ENCODE measurements around the gene GABRB1.

DNA sequence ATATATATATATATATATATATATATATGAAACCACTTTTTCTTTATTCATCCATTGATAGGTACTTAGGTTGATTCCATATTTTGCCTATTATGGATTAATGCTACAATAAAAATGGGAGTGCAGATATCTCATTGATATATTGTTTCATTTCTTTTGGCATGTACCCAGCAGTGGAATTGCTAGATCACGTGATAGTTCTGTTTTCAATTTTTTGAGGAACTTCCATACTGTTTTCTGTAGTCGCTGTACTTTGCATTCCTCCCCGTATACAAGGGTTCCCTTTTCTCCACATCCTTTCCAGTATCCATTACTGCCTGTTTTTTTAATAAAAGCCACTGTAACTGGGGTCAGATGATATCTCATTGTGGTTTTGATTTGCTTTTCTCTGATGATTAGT is 124.6 kb downstream of the GABRB1 start:
- TF ChIP-seq, protein P1, sequence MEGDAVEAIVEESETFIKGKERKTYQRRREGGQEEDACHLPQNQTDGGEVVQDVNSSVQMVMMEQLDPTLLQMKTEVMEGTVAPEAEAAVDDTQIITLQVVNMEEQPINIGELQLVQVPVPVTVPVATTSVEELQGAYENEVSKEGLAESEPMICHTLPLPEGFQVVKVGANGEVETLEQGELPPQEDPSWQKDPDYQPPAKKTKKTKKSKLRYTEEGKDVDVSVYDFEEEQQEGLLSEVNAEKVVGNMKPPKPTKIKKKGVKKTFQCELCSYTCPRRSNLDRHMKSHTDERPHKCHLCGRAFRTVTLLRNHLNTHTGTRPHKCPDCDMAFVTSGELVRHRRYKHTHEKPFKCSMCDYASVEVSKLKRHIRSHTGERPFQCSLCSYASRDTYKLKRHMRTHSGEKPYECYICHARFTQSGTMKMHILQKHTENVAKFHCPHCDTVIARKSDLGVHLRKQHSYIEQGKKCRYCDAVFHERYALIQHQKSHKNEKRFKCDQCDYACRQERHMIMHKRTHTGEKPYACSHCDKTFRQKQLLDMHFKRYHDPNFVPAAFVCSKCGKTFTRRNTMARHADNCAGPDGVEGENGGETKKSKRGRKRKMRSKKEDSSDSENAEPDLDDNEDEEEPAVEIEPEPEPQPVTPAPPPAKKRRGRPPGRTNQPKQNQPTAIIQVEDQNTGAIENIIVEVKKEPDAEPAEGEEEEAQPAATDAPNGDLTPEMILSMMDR (conservative IDR thresholded peaks at IDR 0.05; ENCODE audit: low read length): no peak
- TF ChIP-seq EZH2phosphoT487 (IDR thresholded peaks at IDR 0.05; ENCODE audit: borderline replicate concordance, low read depth, low read length): no peak
